ENCODE data around the gene CTNNA2. TPM values are rescaled to one million over a fixed set of nuclear protein-coding genes. Genes with fewer than 3 reads are reported as not detected.

The CTNNA2 gene
- total RNA-seq, 3 donors from 2014 or later = 0.29 to 4.2 (median 1.1) TPM

GRCh38 chr2:79849241-79849640, 336.4 kb downstream of the CTNNA2 start:
- Histone ChIP-seq H3K4me3 (no peak overlapping the region), H3K9me3 (no peaks in the 10 kb centered on the region), H3K4me1 (ENCODE audit: low read depth) (no peaks in the 10 kb centered on the region), H3K36me3 (ENCODE audit: low read depth) (no peaks in the 10 kb centered on the region)
- DNase-seq = no peak
- TF ChIP-seq CTCF (IDR thresholded peaks at IDR 0.05) = no peak
- no peak for ATAC-seq
- intact Hi-C loops (cut with DNase I, micrococcal nuclease) = no loop called here

GRCh38 chr2:79849949-79850348, 337.1 kb downstream of the CTNNA2 start:
- Histone ChIP-seq H3K9me3 (no peaks in the 10 kb centered on the region), H3K4me3 (no peak overlapping the region), H3K4me1 (ENCODE audit: low read depth) (no peaks in the 10 kb centered on the region), H3K36me3 (ENCODE audit: low read depth) (no peaks in the 10 kb centered on the region)
- no peak for TF ChIP-seq CTCF (IDR thresholded peaks at IDR 0.05)
- DNase-seq (no peak), ATAC-seq (no peak)
- intact Hi-C loops (cut with DNase I, micrococcal nuclease) = loop anchor here in 1 of 2 donors (10.0 kb wide), 1 partner anchor 95 kb away; no protein-coding TSS in a partner anchor

GRCh38 chr2:79850912-79851311, 338.1 kb downstream of the CTNNA2 start:
- H3K36me3 ChIP-seq (ENCODE audit: low read depth) = no peaks in the 10 kb centered on the region
- H3K9me3 ChIP-seq = no peaks in the 10 kb centered on the region
- DNase-seq (no peak), ATAC-seq (no peak)
- no peak overlapping the region for H3K4me3 ChIP-seq
- TF ChIP-seq CTCF (IDR thresholded peaks at IDR 0.05) = no peak
- H3K4me1 ChIP-seq (ENCODE audit: low read depth) = no peaks in the 10 kb centered on the region
- intact Hi-C loops (cut with DNase I, micrococcal nuclease) = loop anchor here in 1 of 2 donors (10.0 kb wide), 1 partner anchor 96 kb away; no protein-coding TSS in a partner anchor

DNA sequence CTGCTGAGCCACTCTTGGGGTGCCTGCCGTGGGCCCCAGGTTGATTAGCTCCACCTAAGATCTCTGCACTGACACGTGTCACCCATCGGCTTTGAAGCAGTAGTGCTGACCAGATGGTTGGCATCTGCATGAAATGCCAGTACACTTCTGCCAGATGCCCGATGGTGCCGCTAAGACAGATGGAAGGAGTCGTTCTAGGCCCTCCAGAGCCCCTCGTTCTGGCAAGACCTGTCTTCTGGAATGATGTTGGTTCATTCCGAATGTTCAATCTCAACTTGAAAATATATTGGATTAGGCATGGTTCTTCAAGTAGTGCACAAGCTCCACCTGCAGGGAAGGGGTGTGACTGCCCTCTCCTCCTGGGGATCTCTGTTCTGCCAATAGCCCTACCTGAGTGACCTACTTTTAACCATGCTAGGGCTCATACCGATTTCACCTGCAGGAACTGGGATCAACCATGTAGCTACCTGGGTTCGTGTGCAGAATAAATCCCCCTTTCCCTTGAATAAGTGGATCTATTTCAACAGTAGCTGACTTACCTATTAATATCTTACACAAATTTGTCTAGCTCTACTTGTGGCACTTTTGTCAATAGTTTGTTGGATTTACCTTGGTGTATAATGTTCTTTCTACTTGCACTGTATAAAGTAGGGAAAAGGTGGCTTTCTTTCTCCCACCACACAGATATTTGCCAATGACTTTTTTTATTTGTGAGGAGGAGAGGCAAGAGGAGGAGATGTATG, 342.6 kb downstream of the CTNNA2 start:
- ATAC-seq = peak; percentile 66
- DNase-seq = peak in 2 of 3 donors; percentile 32 to 59
- peak; percentile 8 for TF ChIP-seq CTCF (IDR thresholded peaks at IDR 0.05)
- intact Hi-C loops (cut with DNase I, micrococcal nuclease) = loop anchor here in 1 of 2 donors (10.0 kb wide), 1 partner anchor 101 kb away; no protein-coding TSS in a partner anchor
- H3K4me1 ChIP-seq (ENCODE audit: low read depth) = no peaks in the 10 kb centered on the region
- no peaks in the 10 kb centered on the region for H3K36me3 ChIP-seq (ENCODE audit: low read depth)
- H3K4me3 ChIP-seq = no peak overlapping the region
- no peaks in the 10 kb centered on the region for H3K9me3 ChIP-seq

DNA sequence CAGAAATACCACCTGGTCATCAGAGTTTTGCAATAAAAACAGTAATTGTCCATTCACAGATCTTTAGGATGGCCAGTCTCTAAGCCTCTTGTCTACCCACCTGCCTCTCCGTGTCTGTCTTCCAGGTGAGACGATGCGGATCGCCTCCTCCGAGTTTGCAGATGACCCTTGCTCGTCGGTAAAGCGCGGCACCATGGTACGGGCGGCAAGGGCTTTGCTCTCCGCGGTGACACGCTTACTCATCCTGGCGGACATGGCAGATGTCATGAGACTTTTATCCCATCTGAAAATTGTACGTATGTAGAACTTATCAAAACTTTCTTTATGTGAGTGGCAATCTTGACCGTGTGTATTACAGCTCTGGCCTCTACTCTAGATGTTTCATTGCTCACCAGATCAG, 345.0 kb downstream of the CTNNA2 start:
- H3K4me3 ChIP-seq = no peak overlapping the region
- no peaks in the 10 kb centered on the region for H3K36me3 ChIP-seq (ENCODE audit: low read depth)
- H3K4me1 ChIP-seq (ENCODE audit: low read depth) = no peaks in the 10 kb centered on the region
- TF ChIP-seq CTCF (IDR thresholded peaks at IDR 0.05) = no peak
- intact Hi-C loops (cut with DNase I, micrococcal nuclease) = loop anchor here in 1 of 2 donors (10.0 kb wide), 1 partner anchor 103 kb away; no protein-coding TSS in a partner anchor
- DNase-seq (no peak), ATAC-seq (no peak)
- H3K9me3 ChIP-seq = no peaks in the 10 kb centered on the region
